Astrocyte (in vitro differentiated cells and primary cell): Measurements from ENCODE around the gene REPS1.

Experiments used
- EZH2 ChIP-seq: IDR thresholded peaks from 2 replicates; pipeline ENCODE4 v1.6.1; 2012; ENCODE audit warnings: mild to moderate bottlenecking, low read length, inconsistent platforms; ENCODE audit not compliant: insufficient read depth
- TF ChIP-seq, protein P1 (sequence below): IDR thresholded peaks from 2 replicates; pipeline ENCODE4 v1.5.1; 2011; ENCODE audit warnings: low read depth, mild to moderate bottlenecking, inconsistent platforms, low read length, moderate library complexity; ENCODE audit not compliant: insufficient read depth

DNA sequence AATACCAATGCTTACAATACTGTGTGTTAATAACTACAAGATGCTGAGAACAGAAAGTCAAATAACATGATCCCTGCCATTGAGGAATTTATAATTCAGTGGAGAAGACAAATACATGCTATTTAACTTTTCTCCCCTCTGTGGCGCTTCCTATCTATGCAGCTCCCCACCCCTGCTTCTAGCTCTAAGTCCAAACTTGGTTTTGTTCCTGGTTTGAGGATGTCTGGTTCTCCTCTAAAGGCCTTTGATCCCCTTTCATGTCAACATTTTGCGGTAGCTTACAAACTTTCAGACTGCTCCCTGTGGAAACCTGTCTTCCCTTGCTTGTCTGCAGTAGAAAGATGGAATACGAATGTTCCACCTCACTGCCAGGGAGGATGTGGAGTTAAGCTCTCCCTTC, 18.4 kb upstream of the REPS1 start:
- TF ChIP-seq, protein P1, sequence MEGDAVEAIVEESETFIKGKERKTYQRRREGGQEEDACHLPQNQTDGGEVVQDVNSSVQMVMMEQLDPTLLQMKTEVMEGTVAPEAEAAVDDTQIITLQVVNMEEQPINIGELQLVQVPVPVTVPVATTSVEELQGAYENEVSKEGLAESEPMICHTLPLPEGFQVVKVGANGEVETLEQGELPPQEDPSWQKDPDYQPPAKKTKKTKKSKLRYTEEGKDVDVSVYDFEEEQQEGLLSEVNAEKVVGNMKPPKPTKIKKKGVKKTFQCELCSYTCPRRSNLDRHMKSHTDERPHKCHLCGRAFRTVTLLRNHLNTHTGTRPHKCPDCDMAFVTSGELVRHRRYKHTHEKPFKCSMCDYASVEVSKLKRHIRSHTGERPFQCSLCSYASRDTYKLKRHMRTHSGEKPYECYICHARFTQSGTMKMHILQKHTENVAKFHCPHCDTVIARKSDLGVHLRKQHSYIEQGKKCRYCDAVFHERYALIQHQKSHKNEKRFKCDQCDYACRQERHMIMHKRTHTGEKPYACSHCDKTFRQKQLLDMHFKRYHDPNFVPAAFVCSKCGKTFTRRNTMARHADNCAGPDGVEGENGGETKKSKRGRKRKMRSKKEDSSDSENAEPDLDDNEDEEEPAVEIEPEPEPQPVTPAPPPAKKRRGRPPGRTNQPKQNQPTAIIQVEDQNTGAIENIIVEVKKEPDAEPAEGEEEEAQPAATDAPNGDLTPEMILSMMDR: no peak
- no peak for TF ChIP-seq EZH2
